ENCODE results near the gene GASK1A.

The GASK1A gene

DNA sequence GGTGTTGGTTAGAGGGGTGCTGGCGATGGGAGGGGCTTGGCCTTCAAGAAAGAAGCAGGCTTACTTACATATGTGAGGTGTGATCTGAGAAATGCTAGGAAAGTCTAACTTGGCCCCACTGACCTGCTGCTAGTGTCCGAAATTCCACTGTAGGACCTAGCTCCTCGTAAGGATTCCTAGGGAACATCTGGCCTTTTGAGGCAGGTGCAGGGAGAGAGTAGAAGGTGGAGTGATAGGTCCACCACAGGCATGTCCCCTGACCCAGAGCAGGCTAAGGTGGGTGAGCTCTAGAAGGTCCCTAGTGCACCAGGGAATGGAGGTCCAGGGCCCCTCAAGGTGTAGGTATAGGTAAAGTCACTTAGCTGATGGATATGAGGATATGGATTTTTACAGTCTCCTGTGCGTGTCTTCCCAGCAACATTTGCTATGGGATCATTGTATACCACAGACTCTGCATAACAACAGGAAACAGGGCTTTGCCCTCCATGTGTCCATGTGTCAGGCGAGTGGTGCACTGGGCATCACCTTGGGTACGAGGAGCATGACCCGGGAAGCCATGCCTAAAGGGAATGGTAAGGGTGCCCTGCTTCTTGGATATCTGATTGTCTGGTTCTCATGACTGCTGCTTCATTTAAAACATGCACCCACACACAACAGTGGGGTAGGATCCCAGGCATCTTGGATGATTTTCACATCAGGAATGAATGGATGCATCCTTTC is 94.2 kb downstream of the GASK1A start:
- no peak for DNase-seq

DNA sequence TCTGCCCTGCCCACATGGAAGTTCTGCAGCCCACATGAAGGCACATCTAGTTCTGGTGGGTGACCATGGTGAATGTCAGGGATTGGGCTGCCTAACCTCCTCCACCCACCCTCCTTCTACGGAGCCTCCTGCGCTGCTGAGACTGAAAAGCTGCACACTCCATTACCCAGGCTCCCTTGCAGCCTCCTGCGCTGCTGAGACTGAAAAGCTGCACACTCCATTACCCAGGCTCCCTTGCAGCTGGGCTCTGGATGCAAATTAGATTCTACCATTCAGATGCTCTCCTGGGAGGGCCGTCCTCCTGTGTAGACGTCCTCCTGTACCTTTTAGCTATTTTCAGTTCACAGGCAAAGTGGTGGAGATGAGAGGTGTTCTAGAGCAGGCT is 94.7 kb downstream of the GASK1A start:
- DNase-seq, result no peak

GRCh38 chr3:43074482-43074881 is 95.4 kb downstream of the GASK1A start:
- no peak for DNase-seq

- no peak for DNase-seq
These were observed 96.0 kb downstream of the GASK1A start for GRCh38 chr3:43074901-43075689.

- DNase-seq, result no peak
These were observed 97.0 kb downstream of the GASK1A start for GRCh38 chr3:43075904-43076661.

DNA sequence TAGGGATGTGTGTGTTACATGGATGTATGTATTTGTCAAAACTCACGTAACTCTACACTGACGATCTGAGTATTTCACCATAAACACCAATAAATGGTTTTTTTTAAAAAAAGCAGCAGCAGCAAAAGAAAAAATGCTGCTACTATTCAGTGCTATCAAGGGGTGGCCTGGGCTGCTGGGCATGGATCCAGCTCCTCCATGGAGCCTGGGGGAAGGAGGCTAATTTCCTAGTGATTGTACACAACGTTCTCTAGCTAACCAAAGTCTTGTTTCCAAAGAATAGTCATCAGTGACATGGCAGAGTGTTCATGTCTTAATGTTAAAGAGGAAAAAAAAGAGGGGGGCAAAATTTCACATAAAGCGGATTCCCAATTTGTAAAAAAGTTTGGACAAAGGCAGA is 97.7 kb downstream of the GASK1A start:
- no peak for DNase-seq

DNA sequence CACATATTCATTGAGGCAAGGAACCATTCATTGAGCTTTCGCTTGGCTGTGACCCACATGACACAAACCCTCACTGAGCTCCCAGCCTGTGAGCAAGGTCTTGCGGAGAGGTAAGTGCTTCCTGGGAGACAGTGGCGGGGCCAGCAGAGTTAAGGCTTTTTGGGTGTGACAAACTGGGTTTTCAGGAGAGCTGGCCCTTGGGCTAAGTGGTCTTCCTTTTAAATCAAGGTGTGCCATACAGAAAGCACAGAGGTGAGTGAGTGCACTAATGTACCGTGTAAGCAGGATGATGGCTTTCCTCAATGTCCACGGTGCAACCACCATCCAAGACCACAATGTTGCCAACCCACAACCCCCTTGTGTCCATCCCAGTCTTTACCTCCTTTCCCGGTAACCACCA is 98.2 kb downstream of the GASK1A start:
- no peak for DNase-seq

DNA sequence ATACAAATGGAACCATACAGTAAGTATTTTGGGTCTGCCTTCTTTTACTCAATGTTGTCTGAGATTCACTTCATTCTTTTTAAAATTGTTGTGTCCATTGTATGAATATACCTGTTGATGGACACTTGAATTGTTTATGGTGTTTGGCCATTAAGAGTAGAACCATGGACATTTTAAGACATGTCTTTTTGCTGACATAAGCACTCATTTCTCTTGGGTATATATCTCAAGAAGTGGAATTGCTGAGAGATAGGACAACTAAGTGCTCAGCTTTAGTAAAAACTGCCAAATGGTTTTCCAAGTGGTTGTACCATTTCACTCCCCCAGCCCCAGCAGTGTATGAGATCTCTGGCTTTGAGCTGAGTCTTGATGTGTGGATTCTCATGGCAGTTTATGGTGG is 98.6 kb downstream of the GASK1A start:
- DNase-seq, result no peak

GRCh38 chr3:43079536-43080332 is 100.6 kb downstream of the GASK1A start:
- no peak for DNase-seq

GRCh38 chr3:43080726-43081568 is 101.8 kb downstream of the GASK1A start:
- no peak for DNase-seq

GRCh38 chr3:43081796-43082195 is 102.7 kb downstream of the GASK1A start:
- no peak for DNase-seq

- DNase-seq, result no peak
These were observed 103.3 kb downstream of the GASK1A start for GRCh38 chr3:43082457-43082856.

- DNase-seq, result no peak
These were observed 107.5 kb downstream of the GASK1A start for GRCh38 chr3:43086460-43087165.

DNA sequence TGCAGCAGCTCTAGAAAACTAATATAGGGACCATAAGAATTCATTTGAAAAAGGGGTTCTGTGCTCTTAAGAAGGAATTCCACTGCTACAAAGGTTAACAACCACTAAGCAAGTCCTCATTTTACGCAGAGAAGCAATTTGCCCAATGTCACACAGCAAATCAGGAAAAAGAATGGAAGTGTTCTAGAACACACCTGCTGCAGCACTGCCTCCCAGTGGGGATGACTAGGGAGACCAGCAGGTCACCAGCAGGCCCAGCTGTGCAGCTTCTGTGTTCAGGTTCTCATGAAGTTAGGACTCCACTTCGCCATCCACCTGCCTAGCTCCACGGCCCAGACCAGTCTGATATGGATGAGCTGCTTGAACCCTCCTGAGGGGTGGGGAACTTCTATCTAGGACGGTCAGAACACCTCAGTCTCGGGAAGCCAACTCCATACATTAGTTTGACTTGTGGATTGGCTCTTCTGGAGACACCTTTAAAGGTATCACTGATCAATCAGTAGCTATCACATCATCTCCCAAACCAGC is 108.2 kb downstream of the GASK1A start:
- DNase-seq, result no peak

- no peak for DNase-seq
These were observed 110.0 kb downstream of the GASK1A start for GRCh38 chr3:43089081-43089480.

DNA sequence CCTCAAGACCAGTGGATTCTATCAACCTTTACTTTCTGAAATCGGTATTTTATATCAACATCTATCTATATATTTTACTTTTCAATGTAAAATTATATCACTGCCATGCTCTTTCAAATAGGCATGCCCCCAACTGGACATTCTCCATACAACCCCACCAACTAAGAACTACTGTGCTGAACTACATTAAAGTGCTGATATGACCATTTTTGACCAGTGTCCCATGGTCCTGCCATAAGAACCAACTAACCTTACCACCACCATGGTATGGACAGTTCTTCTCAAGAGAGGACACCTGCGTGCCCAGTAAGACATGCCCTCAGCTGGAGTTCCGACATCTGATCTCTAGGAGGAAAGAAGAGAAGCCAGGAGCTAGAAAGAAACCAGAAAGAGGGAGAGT is 111.1 kb downstream of the GASK1A start:
- no peak for DNase-seq

DNA sequence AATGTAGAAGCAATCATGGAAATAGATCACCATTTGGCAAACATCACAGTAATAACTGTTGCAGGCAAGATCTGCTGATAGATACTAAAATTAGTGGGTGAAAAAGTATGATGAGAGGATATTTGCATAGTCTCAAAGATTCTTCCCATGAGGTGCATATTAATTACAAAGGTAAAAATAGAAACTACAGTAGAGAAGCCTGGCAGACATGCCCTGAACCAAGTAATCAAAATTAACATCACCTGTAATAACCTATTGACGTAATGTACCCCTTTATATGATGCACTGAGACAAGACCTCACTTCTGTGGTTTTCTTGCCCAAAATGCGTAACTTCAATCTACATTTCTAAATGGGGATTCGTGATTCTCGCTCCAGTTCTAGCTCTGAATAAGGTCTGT is 112.4 kb downstream of the GASK1A start:
- DNase-seq, result no peak

DNA sequence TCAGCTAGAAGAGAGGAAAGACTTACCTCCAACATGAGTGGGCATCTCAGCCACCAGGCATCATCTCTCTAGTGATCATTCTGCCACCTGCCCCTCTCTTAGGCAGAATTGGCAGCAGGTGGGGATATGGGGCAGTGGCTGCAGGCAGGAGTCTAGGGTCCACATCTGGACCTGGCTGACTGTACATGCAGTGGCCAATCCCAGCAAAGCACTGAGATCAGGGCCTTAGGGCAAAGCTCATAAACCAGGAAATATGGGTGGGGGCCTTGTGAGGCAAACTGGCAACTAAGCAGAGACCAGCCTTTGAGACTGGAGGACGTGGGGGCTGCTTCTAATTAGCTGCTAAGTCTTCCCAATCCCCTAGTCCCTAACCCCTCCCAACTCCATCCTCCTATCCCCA is 113.9 kb downstream of the GASK1A start:
- DNase-seq, result no peak

DNA sequence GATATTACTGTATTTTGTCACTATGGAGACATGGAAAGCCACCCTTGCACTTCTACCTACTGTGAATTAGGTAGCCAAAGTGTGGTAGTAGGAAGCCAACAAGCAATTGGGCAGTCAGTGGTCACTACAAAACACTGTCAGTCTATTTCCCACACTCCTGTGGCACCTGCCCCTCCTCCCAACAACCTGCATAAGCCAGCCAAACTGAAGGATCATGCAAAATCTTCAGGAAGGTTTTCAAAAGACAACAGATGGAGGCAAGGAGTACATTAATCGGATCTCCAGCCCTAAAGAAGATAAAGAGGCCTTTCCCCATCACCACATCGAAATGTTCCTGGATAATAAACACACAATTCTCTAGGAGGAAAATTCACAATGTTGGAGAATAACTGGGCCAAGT is 114.9 kb downstream of the GASK1A start:
- no peak for DNase-seq

DNA sequence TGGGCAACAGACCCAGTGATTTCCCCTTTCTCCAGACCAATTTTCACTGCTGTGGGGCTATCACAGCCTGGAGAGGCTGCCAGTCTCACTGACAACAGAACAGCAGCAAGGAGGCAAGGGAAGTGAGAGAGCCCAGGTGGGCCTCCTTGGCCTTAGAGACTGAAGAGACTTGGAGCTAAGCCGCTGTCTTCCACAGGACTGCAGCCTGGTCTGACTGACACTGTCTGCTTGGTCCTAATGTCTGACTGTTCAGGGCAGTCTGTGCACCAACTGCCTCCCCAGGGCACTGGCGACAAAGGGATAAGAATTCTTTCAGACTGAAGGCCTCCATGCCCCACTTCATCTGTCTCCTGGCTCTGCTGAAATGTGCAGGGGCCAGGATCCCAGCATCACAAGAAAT is 115.3 kb downstream of the GASK1A start:
- no peak for DNase-seq

GRCh38 chr3:43094851-43095250 is 115.7 kb downstream of the GASK1A start:
- DNase-seq, result no peak
